Esophagus squamous epithelium (tissue), 4 donors: ENCODE results near the gene CDK15.

Source experiments
- POLR2A ChIP-seq, 4 donors: fragments of 450-650 bp; IDR thresholded peaks; one replicate each; pipeline ENCODE4 v1.6.1; 2017; ENCODE audit warnings: antibody characterized with exemption in 4 of 4, mild to moderate bottlenecking in 4 of 4, moderate library complexity in 3 of 4
- TF ChIP-seq, protein P1 (sequence below), 6 experiments: fragments of 450-650 bp in 4 of 6; fragments of 200-600 bp in 2 of 6; sonication (generic) in 2 of 6; IDR thresholded peaks; one replicate each; pipeline ENCODE4 v1.5.1; 2016 to 2019; ENCODE audit warnings: antibody characterized with exemption in 6 of 6, mild to moderate bottlenecking in 4 of 6, moderate library complexity in 4 of 6

DNA sequence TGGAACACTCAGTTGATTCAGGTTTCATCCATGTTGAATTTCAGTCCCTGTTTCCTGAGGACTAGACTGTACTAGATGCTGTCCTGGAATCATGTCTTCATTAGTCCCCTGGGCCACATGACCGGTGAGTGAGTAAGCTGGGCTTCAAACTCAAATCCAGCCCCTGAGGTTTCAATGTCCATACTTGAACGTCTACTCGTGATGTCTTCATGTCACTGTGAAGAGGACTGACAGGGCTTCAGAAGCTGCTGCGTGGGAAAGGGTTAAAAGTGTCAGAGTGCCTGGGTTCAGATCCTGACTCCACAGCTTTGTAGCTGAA is 101.2 kb downstream of the CDK15 start:
- TF ChIP-seq, protein P1, sequence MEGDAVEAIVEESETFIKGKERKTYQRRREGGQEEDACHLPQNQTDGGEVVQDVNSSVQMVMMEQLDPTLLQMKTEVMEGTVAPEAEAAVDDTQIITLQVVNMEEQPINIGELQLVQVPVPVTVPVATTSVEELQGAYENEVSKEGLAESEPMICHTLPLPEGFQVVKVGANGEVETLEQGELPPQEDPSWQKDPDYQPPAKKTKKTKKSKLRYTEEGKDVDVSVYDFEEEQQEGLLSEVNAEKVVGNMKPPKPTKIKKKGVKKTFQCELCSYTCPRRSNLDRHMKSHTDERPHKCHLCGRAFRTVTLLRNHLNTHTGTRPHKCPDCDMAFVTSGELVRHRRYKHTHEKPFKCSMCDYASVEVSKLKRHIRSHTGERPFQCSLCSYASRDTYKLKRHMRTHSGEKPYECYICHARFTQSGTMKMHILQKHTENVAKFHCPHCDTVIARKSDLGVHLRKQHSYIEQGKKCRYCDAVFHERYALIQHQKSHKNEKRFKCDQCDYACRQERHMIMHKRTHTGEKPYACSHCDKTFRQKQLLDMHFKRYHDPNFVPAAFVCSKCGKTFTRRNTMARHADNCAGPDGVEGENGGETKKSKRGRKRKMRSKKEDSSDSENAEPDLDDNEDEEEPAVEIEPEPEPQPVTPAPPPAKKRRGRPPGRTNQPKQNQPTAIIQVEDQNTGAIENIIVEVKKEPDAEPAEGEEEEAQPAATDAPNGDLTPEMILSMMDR (IDR thresholded peaks at IDR 0.05) = no peak
- no peak for TF ChIP-seq POLR2A (IDR thresholded peaks at IDR 0.05)
